Ovary (tissue), 3 donors: Measurements from ENCODE around the gene ZNF821.

Experiments
- POLR2A ChIP-seq: fragments of 450-650 bp; IDR thresholded peaks from one replicate; pipeline ENCODE4 v1.6.1; 2017; ENCODE audit warnings: antibody characterized with exemption, mild to moderate bottlenecking, moderate library complexity
- TF ChIP-seq, protein P1 (sequence below), 3 donors: fragments of 450-650 bp in 2 of 3; fragments of 200-600 bp in 1 of 3; IDR thresholded peaks; one replicate each; pipeline versions ENCODE4 v1.5.1 to v1.8.0; 2016 to 2022; ENCODE audit warnings: antibody characterized with exemption in 3 of 3, mild to moderate bottlenecking in 1 of 3
- donor health status: DM: no; HTN: no; CAD: no.

- TF ChIP-seq, protein P1, sequence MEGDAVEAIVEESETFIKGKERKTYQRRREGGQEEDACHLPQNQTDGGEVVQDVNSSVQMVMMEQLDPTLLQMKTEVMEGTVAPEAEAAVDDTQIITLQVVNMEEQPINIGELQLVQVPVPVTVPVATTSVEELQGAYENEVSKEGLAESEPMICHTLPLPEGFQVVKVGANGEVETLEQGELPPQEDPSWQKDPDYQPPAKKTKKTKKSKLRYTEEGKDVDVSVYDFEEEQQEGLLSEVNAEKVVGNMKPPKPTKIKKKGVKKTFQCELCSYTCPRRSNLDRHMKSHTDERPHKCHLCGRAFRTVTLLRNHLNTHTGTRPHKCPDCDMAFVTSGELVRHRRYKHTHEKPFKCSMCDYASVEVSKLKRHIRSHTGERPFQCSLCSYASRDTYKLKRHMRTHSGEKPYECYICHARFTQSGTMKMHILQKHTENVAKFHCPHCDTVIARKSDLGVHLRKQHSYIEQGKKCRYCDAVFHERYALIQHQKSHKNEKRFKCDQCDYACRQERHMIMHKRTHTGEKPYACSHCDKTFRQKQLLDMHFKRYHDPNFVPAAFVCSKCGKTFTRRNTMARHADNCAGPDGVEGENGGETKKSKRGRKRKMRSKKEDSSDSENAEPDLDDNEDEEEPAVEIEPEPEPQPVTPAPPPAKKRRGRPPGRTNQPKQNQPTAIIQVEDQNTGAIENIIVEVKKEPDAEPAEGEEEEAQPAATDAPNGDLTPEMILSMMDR (IDR thresholded peaks at IDR 0.05): no peak
- TF ChIP-seq POLR2A: no peak
Measured at GRCh38 chr16:71855937-71856662, 27.9 kb downstream of the ZNF821 start.
